ENCODE results near the gene NAT9.

DNA sequence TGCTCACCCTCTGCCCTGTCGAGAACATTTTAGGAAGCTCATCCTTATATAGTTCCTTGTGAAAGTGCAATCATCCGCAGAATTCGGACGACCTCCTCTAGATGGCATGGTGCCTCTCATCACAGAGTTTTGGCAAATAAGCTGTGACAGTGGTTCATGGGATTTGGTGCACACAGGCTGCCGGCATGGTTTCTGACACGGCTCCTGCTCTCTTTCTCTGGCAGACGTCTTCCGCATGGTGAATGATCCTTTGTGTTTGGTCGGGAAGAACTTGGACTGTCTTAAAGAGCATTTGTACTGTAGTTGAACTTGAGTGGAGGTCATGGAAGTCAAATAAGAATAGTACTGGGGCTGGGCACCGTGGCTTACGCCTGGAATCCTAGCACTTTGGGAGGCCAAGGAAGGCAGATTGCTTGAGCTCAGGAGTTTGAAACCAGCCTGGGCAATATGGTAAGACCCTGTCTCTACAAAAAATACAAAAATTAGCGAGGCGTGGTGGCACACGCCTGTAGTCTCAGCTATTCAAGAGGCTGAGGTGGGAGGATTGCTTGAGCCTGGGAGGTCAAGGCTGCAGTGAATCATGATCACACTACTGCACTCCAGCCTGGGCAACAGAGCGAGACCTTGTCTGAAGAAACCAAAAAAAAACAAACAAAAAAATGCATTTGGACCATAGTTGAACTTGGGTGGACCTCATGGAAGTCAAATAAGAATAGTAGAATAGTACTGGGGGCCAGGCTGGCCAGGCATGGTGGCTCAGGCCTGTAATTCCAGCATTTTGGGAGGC, 34.7 kb upstream of the NAT9 start:
- TF ChIP-seq CTCF (IDR thresholded peaks at IDR 0.05 in 8 of 11, conservative IDR thresholded peaks at IDR 0.05 in 3 of 11) (no peak), POLR2AphosphoS5 (IDR thresholded peaks at IDR 0.05) (no peak)

All from spleen (tissue), 7 donors.